Keratinocyte (primary cell): ENCODE data around the gene RIOK1. TPM values are rescaled to one million over a fixed set of nuclear protein-coding genes. Genes with fewer than 3 reads are reported as not detected.
"Not testable (repeated sequence)": the region's sequence is repeated elsewhere in the genome, so short reads cannot be mapped to it uniquely, and the experiment has no call there.

Experiments
- DNase-seq: peaks from one replicate; pipeline ENCODE4 v3.0.0-alpha.2; 2011; ENCODE audit warnings: low read depth, missing footprints, low spot score
- FAIRE-seq: peaks from 2 replicates; lab custom pipeline; 2011; peaks lifted over from hg19 to GRCh38; lab: Jason Lieb, UNC
- H2AFZ ChIP-seq: 2 replicates; pipeline ENCODE4 v1.6.0; 2012; ENCODE audit warnings: low read length, control low read depth, inconsistent platforms; ENCODE audit not compliant: control insufficient read depth
- H3K27ac ChIP-seq: 2 replicates; pipeline ENCODE4 v1.5.1; 2011; ENCODE audit warnings: low read length; ENCODE audit not compliant: control insufficient read depth, insufficient read depth
- H3K27me3 ChIP-seq: 3 replicates; pipeline ENCODE4 v1.6.0; 2011; ENCODE audit warnings: low read length; ENCODE audit not compliant: control insufficient read depth, insufficient read depth; ENCODE audit errors: extremely low read depth
- H3K36me3 ChIP-seq, 2 experiments: 2 replicates in 1 of 2; 3 replicates in 1 of 2; pipeline ENCODE4 v1.5.1; 2011; ENCODE audit warnings: low read length in 2 of 2, mild to moderate bottlenecking in 1 of 2; ENCODE audit not compliant: control insufficient read depth in 2 of 2, insufficient read depth in 2 of 2; ENCODE audit errors: extremely low read depth in 1 of 2
- H3K4me1 ChIP-seq: 3 replicates; pipeline ENCODE4 v1.5.1; 2011; ENCODE audit warnings: low read length; ENCODE audit not compliant: control insufficient read depth, insufficient read depth; ENCODE audit errors: extremely low read depth
- H3K4me2 ChIP-seq: 3 replicates; pipeline ENCODE4 v1.6.0; 2011; ENCODE audit warnings: low read depth, low read length; ENCODE audit not compliant: control insufficient read depth, insufficient read depth; ENCODE audit errors: extremely low read depth
- H3K4me3 ChIP-seq, 3 experiments: fragments of 200-600 bp in 1 of 3; sonication (generic) in 1 of 3; 2 replicates in 2 of 3; 3 replicates in 1 of 3; pipeline ENCODE4 v1.5.1; 2011 to 2016; ENCODE audit warnings: low read length in 3 of 3, mild to moderate bottlenecking in 3 of 3, control low read depth in 2 of 3, inconsistent platforms in 1 of 3, low read depth in 1 of 3, mixed read lengths in 1 of 3, mixed run types in 1 of 3, moderate library complexity in 1 of 3; ENCODE audit not compliant: control insufficient read depth in 2 of 3, insufficient read depth in 2 of 3; ENCODE audit errors: extremely low read depth in 1 of 3
- H3K79me2 ChIP-seq: 2 replicates; pipeline ENCODE4 v1.6.0; 2012; ENCODE audit warnings: low read length; ENCODE audit not compliant: control insufficient read depth, insufficient read depth
- H3K9ac ChIP-seq: 3 replicates; pipeline ENCODE4 v1.6.0; 2011; ENCODE audit warnings: low read length; ENCODE audit not compliant: control insufficient read depth, insufficient read depth; ENCODE audit errors: extremely low read depth
- H3K9me1 ChIP-seq: 3 replicates; pipeline ENCODE4 v1.6.0; 2011; ENCODE audit warnings: low read length; ENCODE audit not compliant: control insufficient read depth, insufficient read depth; ENCODE audit errors: extremely low read depth
- H3K9me3 ChIP-seq: 2 replicates; pipeline ENCODE4 v1.5.1; 2012; ENCODE audit warnings: low read depth, low read length; ENCODE audit not compliant: control insufficient read depth
- H4K20me1 ChIP-seq: 3 replicates; pipeline ENCODE4 v1.6.0; 2011; ENCODE audit warnings: low read length; ENCODE audit not compliant: control insufficient read depth, insufficient read depth; ENCODE audit errors: extremely low read depth
- CTCF ChIP-seq, 3 experiments: IDR thresholded peaks in 1 of 3; conservative IDR thresholded peaks in 1 of 3; optimal IDR thresholded peaks in 1 of 3; 2 replicates in 2 of 3; 3 replicates in 1 of 3; pipeline versions ENCODE3 to v1.5.1; 2011; ENCODE audit warnings: low read length in 3 of 3, mild to moderate bottlenecking in 3 of 3, moderate library complexity in 2 of 3, control low read depth in 1 of 3, inconsistent platforms in 1 of 3; ENCODE audit not compliant: insufficient read depth in 2 of 3; ENCODE audit errors: extremely low read depth in 1 of 3
- EZH2 ChIP-seq: IDR thresholded peaks from one replicate; pipeline ENCODE4 v1.6.1; 2012; ENCODE audit warnings: inconsistent platforms, mild to moderate bottlenecking, low read length, moderate library complexity
- dilution Hi-C: fragments of 300-500 bp; cut with MboI; formaldehyde crosslinking; loops from one replicate; pipeline ENCODE4 v1.7.0; 2020; ENCODE audit warnings: low sequenced_read_pairs; ENCODE audit not compliant: extremely low pct_ligation_motif_present
- polyA plus RNA-seq, 5 experiments: library from polyadenylated mRNA; depleted of rRNA in 3 of 5; stranded (reverse) in 3 of 5; stranded (forward) in 1 of 5; unstranded in 1 of 5; fragments of >200 nt; gene quantifications; 1 replicate in 1 of 5; 2 replicates in 3 of 5; 3 replicates in 1 of 5; pipeline versions ENCODE4 v1.2.1 to v1.2.3, GENCODE V29; 2011 to 2012; ENCODE audit warnings: missing spikeins in 2 of 5, low read depth in 1 of 5, low replicate concordance in 1 of 5

Gene RIOK1
- polyA plus RNA-seq, 1 donor (not counting 4 experiments of a cell fraction or from before 2014, with no cell fraction given) = 11.7 TPM

GRCh38 chr6:7341989-7342742, 47.4 kb upstream of the RIOK1 start:
- Histone ChIP-seq H3K4me3 (no peak overlapping the region), H3K36me3 (no peaks in the 10 kb centered on the region), H3K27ac (no peak overlapping the region), H3K4me2 (no peak overlapping the region), H3K9me1 (no peaks in the 10 kb centered on the region), H4K20me1 (no peaks in the 10 kb centered on the region), H3K27me3 (no peaks in the 10 kb centered on the region), H2AFZ (no peak overlapping the region), H3K4me1 (peaks cover 1% of the 10 kb centered on the region), H3K9ac (no peak overlapping the region), H3K9me3 (no peaks in the 10 kb centered on the region), H3K79me2 (no peaks in the 10 kb centered on the region)
- dilution Hi-C loops = no loop called here
- no peak for TF ChIP-seq EZH2
- no peak for FAIRE-seq
- no peak for DNase-seq

- Histone ChIP-seq H3K27ac (no peak overlapping the region), H3K4me1 (peaks cover 11% of the 10 kb centered on the region), H3K4me3 (no peak overlapping the region), H3K36me3 (no peaks in the 10 kb centered on the region), H3K79me2 (no peaks in the 10 kb centered on the region), H3K4me2 (no peak overlapping the region), H3K27me3 (no peaks in the 10 kb centered on the region), H4K20me1 (no peaks in the 10 kb centered on the region), H2AFZ (no peak overlapping the region), H3K9me1 (no peaks in the 10 kb centered on the region), H3K9ac (no peak overlapping the region), H3K9me3 (no peaks in the 10 kb centered on the region)
- DNase-seq (no peak), FAIRE-seq (no peak)
- dilution Hi-C loops = no loop called here
- no peak for TF ChIP-seq CTCF (optimal IDR thresholded peaks at IDR 0.05 in 1 of 3, IDR thresholded peaks at IDR 0.05 in 1 of 3, conservative IDR thresholded peaks at IDR 0.05 in 1 of 3; ENCODE audit: extremely low read depth in 1 of 3, insufficient read depth in 2 of 3, low read length in 3 of 3)
- TF ChIP-seq EZH2 = no peak
Observed at GRCh38 chr6:7343546-7344475, 45.8 kb upstream of the RIOK1 start.

- H3K36me3 ChIP-seq, H3K9me3 ChIP-seq, H3K27ac ChIP-seq, H3K9me1 ChIP-seq, H3K4me2 ChIP-seq, dilution Hi-C loops, H4K20me1 ChIP-seq, H3K27me3 ChIP-seq, H2AFZ ChIP-seq, H3K79me2 ChIP-seq, H3K9ac ChIP-seq, H3K4me3 ChIP-seq, DNase-seq, FAIRE-seq: not testable (repeated sequence)
- peaks cover 11% of the 10 kb centered on the region for H3K4me1 ChIP-seq
Observed at GRCh38 chr6:7344773-7345450, 44.7 kb upstream of the RIOK1 start.

- H3K27ac ChIP-seq = peak overlapping the region; percentile 71
- H3K27me3 ChIP-seq, H3K36me3 ChIP-seq, H3K4me3 ChIP-seq, H3K9me3 ChIP-seq, H3K4me2 ChIP-seq, H3K9me1 ChIP-seq, dilution Hi-C loops, H4K20me1 ChIP-seq, H3K79me2 ChIP-seq: not testable (repeated sequence)
- FAIRE-seq (peak; percentile 77), DNase-seq (peak; percentile 86)
- H3K9ac ChIP-seq = peak overlapping the region; percentile 3
- H2AFZ ChIP-seq = peak overlapping the region; percentile 80
- peaks cover 11% of the 10 kb centered on the region for H3K4me1 ChIP-seq
Observed at GRCh38 chr6:7347551-7347997, 42.0 kb upstream of the RIOK1 start.
